Measurements from ENCODE around the gene SMOC2.

DNA sequence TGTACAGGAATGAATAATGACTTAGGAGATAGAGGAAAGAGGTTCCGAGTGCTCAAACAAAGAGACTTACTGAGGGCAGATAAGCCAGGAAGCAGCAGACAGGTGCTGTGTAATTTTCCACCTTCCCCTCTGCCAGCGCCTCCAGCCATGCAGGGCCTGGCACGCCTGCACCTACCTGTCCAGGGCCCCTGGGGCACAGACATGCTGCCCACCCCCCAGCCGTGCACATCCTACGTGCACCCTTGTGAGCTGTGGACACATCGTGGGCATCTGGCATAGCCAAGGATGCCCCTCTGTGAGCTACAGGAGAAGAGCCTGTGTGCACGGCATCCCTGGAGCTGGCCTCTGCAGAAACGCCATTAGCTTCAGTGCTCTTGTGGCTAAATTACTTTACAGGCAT is 7.1 kb upstream of the SMOC2 start:
- TF ChIP-seq HOXA5 (CRISPR knock-in tag; IDR thresholded peaks at IDR 0.05) (no peak), ARHGAP35 (CRISPR knock-in tag; IDR thresholded peaks at IDR 0.05; ENCODE audit: borderline replicate concordance) (no peak), RFX5 (IDR thresholded peaks at IDR 0.05; ENCODE audit: low read depth, low read length) (no peak), HMG20A (CRISPR knock-in tag; IDR thresholded peaks at IDR 0.05; ENCODE audit: borderline replicate concordance) (no peak), IRF2 (CRISPR knock-in tag; IDR thresholded peaks at IDR 0.05) (no peak), EZH2 (conservative IDR thresholded peaks at IDR 0.05; ENCODE audit: low read depth, low read length) (no peak), ASH2L (IDR thresholded peaks at IDR 0.05; ENCODE audit: insufficient read length, low read depth, low read length) (no peak), TMF1 (CRISPR knock-in tag; IDR thresholded peaks at IDR 0.05; ENCODE audit: low read depth) (no peak), MTA1 (CRISPR knock-in tag; IDR thresholded peaks at IDR 0.05; ENCODE audit: borderline replicate concordance) (no peak)
- TF ChIP-seq, protein P1, sequence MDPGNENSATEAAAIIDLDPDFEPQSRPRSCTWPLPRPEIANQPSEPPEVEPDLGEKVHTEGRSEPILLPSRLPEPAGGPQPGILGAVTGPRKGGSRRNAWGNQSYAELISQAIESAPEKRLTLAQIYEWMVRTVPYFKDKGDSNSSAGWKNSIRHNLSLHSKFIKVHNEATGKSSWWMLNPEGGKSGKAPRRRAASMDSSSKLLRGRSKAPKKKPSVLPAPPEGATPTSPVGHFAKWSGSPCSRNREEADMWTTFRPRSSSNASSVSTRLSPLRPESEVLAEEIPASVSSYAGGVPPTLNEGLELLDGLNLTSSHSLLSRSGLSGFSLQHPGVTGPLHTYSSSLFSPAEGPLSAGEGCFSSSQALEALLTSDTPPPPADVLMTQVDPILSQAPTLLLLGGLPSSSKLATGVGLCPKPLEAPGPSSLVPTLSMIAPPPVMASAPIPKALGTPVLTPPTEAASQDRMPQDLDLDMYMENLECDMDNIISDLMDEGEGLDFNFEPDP (CRISPR knock-in tag; conservative IDR thresholded peaks at IDR 0.05) = no peak
- TF ChIP-seq, protein P2, sequence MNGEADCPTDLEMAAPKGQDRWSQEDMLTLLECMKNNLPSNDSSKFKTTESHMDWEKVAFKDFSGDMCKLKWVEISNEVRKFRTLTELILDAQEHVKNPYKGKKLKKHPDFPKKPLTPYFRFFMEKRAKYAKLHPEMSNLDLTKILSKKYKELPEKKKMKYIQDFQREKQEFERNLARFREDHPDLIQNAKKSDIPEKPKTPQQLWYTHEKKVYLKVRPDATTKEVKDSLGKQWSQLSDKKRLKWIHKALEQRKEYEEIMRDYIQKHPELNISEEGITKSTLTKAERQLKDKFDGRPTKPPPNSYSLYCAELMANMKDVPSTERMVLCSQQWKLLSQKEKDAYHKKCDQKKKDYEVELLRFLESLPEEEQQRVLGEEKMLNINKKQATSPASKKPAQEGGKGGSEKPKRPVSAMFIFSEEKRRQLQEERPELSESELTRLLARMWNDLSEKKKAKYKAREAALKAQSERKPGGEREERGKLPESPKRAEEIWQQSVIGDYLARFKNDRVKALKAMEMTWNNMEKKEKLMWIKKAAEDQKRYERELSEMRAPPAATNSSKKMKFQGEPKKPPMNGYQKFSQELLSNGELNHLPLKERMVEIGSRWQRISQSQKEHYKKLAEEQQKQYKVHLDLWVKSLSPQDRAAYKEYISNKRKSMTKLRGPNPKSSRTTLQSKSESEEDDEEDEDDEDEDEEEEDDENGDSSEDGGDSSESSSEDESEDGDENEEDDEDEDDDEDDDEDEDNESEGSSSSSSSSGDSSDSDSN (CRISPR knock-in tag; IDR thresholded peaks at IDR 0.05) = no peak
- TF ChIP-seq, protein P3, sequence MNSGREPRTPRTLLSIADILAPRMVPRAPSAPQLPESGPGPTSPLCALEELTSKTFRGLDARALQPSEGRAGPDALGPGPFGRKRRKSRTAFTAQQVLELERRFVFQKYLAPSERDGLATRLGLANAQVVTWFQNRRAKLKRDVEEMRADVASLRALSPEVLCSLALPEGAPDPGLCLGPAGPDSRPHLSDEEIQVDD (CRISPR knock-in tag; IDR thresholded peaks at IDR 0.05; ENCODE audit: borderline replicate concordance) = no peak

All from HepG2 (cell line).